Measurements from ENCODE around the gene PSMD2.
"Not testable (repeated sequence)": the region's sequence is repeated elsewhere in the genome, so short reads cannot be mapped to it uniquely, and the experiment has no call there.

PSMD2 gene

GRCh38 chr3:184298759-184299487 is at the start of gene PSMD2:
PSMD2 (plus strand) TSS chr3:184299241; CDS start chr3:184299267, 26 bp downstream.
- DNase-seq, result peak; percentile 98

- peak; percentile 97 for DNase-seq
Measured at GRCh38 chr3:184249412-184250166, 49.5 kb upstream of the PSMD2 start, which contains the start of gene EEF1AKMT4. EEF1AKMT4 (plus strand) TSS chr3:184249672; CDS start chr3:184249695, 23 bp downstream.

GRCh38 chr3:184250167-184250828 is 48.7 kb upstream of the PSMD2 start:
- DNase-seq, result peak; percentile 93

- DNase-seq, result no peak
Measured at GRCh38 chr3:184255291-184256039, 43.6 kb upstream of the PSMD2 start.

- no peak for DNase-seq
Measured at GRCh38 chr3:184257083-184257915, 41.7 kb upstream of the PSMD2 start.

- no peak for DNase-seq
Measured at GRCh38 chr3:184258926-184259325, 40.1 kb upstream of the PSMD2 start.

- DNase-seq, result peak; percentile 16
Measured at GRCh38 chr3:184259396-184259877, 39.6 kb upstream of the PSMD2 start.

- DNase-seq, result peak; percentile 63
Measured at GRCh38 chr3:184259878-184260723, 38.9 kb upstream of the PSMD2 start.

- DNase-seq, result peak; percentile 70
Measured at GRCh38 chr3:184260724-184261269, 38.2 kb upstream of the PSMD2 start.

GRCh38 chr3:184261270-184261853 is 37.7 kb upstream of the PSMD2 start, which contains the start of gene CAMK2N2:
CAMK2N2 (minus strand) TSS chr3:184261553; CDS start chr3:184261285, 268 bp downstream.
- no peak for DNase-seq

GRCh38 chr3:184261854-184262763 is 36.9 kb upstream of the PSMD2 start:
- DNase-seq, result peak; percentile 68

- DNase-seq, result peak; percentile 2
Measured at GRCh38 chr3:184262764-184263179, 36.3 kb upstream of the PSMD2 start.

GRCh38 chr3:184267249-184267648 is 31.8 kb upstream of the PSMD2 start:
- DNase-seq, result not testable (repeated sequence)

- no peak for DNase-seq
Measured at GRCh38 chr3:184272269-184272668, 26.8 kb upstream of the PSMD2 start.

- DNase-seq, result no peak
Measured at GRCh38 chr3:184275381-184275701, 23.7 kb upstream of the PSMD2 start.

- peak; percentile 16 for DNase-seq
Measured at GRCh38 chr3:184275961-184276910, 22.8 kb upstream of the PSMD2 start, which contains the start of gene ECE2. ECE2 (plus strand) TSS chr3:184276022; CDS start chr3:184276154, 132 bp downstream.

GRCh38 chr3:184277366-184277765 is 21.7 kb upstream of the PSMD2 start:
- no peak for DNase-seq
